ENCODE data around the gene RNF166. TPM values are rescaled to one million over a fixed set of nuclear protein-coding genes. Genes with fewer than 3 reads are reported as not detected.

The RNF166 gene
- total RNA-seq, 1 donor, result 14.5 TPM

- H3K36me3 ChIP-seq (ENCODE audit: insufficient read depth, low read length), result peaks cover 3% of the 10 kb centered on the region
- TF ChIP-seq, protein P1, sequence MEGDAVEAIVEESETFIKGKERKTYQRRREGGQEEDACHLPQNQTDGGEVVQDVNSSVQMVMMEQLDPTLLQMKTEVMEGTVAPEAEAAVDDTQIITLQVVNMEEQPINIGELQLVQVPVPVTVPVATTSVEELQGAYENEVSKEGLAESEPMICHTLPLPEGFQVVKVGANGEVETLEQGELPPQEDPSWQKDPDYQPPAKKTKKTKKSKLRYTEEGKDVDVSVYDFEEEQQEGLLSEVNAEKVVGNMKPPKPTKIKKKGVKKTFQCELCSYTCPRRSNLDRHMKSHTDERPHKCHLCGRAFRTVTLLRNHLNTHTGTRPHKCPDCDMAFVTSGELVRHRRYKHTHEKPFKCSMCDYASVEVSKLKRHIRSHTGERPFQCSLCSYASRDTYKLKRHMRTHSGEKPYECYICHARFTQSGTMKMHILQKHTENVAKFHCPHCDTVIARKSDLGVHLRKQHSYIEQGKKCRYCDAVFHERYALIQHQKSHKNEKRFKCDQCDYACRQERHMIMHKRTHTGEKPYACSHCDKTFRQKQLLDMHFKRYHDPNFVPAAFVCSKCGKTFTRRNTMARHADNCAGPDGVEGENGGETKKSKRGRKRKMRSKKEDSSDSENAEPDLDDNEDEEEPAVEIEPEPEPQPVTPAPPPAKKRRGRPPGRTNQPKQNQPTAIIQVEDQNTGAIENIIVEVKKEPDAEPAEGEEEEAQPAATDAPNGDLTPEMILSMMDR (IDR thresholded peaks at IDR 0.05; ENCODE audit: extremely low read depth, low read depth, low read length), result no peak
- no peak overlapping the region for H2AFZ ChIP-seq (ENCODE audit: low read length)
- peaks cover under 1% of the 10 kb centered on the region for H3K4me1 ChIP-seq (ENCODE audit: insufficient read depth, low read length)
- H3K4me2 ChIP-seq (ENCODE audit: insufficient read depth, low read length), result no peak overlapping the region
- peaks cover 10% of the 10 kb centered on the region for H3K27me3 ChIP-seq (ENCODE audit: insufficient read depth, low read length)
- DNase-seq (ENCODE audit: insufficient read length, low spot score, missing footprints), result peak; percentile 84
- no peaks in the 10 kb centered on the region for H4K20me1 ChIP-seq (ENCODE audit: insufficient read depth, low read length)
- H3K4me3 ChIP-seq (ENCODE audit: insufficient read depth, low read length), result no peak overlapping the region
- no peak overlapping the region for H3K27ac ChIP-seq (ENCODE audit: low read depth, low read length)
- H3K9me3 ChIP-seq (ENCODE audit: low read depth, low read length), result no peaks in the 10 kb centered on the region
- no peaks in the 10 kb centered on the region for H3K79me2 ChIP-seq (ENCODE audit: insufficient read depth, low read length)
These were observed 14.2 kb downstream of the RNF166 start for GRCh38 chr16:88691924-88692560.

- DNase-seq (ENCODE audit: insufficient read length, low spot score, missing footprints), result peak; percentile 87
- Histone ChIP-seq H3K27ac (ENCODE audit: low read depth, low read length) (no peak overlapping the region), H2AFZ (ENCODE audit: low read length) (no peak overlapping the region), H3K4me3 (ENCODE audit: insufficient read depth, low read length) (no peak overlapping the region), H3K4me2 (ENCODE audit: insufficient read depth, low read length) (no peak overlapping the region), H4K20me1 (ENCODE audit: insufficient read depth, low read length) (no peaks in the 10 kb centered on the region), H3K79me2 (ENCODE audit: insufficient read depth, low read length) (no peaks in the 10 kb centered on the region), H3K27me3 (ENCODE audit: insufficient read depth, low read length) (peaks cover 10% of the 10 kb centered on the region), H3K9me3 (ENCODE audit: low read depth, low read length) (no peaks in the 10 kb centered on the region), H3K36me3 (ENCODE audit: insufficient read depth, low read length) (no peaks in the 10 kb centered on the region), H3K4me1 (ENCODE audit: insufficient read depth, low read length) (peaks cover 7% of the 10 kb centered on the region)
- TF ChIP-seq, protein P1 (IDR thresholded peaks at IDR 0.05; ENCODE audit: extremely low read depth, low read depth, low read length), result no peak
These were observed 14.9 kb downstream of the RNF166 start for GRCh38 chr16:88691129-88691813.

GRCh38 chr16:88690341-88691128, 15.7 kb downstream of the RNF166 start:
- no peak overlapping the region for H3K27ac ChIP-seq (ENCODE audit: low read depth, low read length)
- H3K4me2 ChIP-seq (ENCODE audit: insufficient read depth, low read length), result no peak overlapping the region
- no peaks in the 10 kb centered on the region for H3K79me2 ChIP-seq (ENCODE audit: insufficient read depth, low read length)
- H2AFZ ChIP-seq (ENCODE audit: low read length), result no peak overlapping the region
- H3K4me1 ChIP-seq (ENCODE audit: insufficient read depth, low read length), result peaks cover 13% of the 10 kb centered on the region
- H3K4me3 ChIP-seq (ENCODE audit: insufficient read depth, low read length), result no peak overlapping the region
- DNase-seq (ENCODE audit: insufficient read length, low spot score, missing footprints), result peak; percentile 90
- no peaks in the 10 kb centered on the region for H4K20me1 ChIP-seq (ENCODE audit: insufficient read depth, low read length)
- H3K36me3 ChIP-seq (ENCODE audit: insufficient read depth, low read length), result no peaks in the 10 kb centered on the region
- TF ChIP-seq, protein P1 (IDR thresholded peaks at IDR 0.05; ENCODE audit: extremely low read depth, low read depth, low read length), result no peak
- peaks cover 10% of the 10 kb centered on the region for H3K27me3 ChIP-seq (ENCODE audit: insufficient read depth, low read length)
- no peaks in the 10 kb centered on the region for H3K9me3 ChIP-seq (ENCODE audit: low read depth, low read length)
